Heart right ventricle (tissue), 16 donors: ENCODE results near the gene TBC1D30. TPM values are rescaled to one million over a fixed set of nuclear protein-coding genes. Genes with fewer than 3 reads are reported as not detected.

ENCODE experiments used
- ATAC-seq, 8 donors: fragments of 200-7000 bp; cut with Tn5 transposase; one replicate each; pipeline ENCODE4 v1.9.1; 2020; ENCODE audit warnings: mild to moderate bottlenecking in 8 of 8, moderate library complexity in 8 of 8, moderate number of reproducible peaks in 1 of 8
- DNase-seq, 2 donors: peaks; one replicate each; pipeline ENCODE4 v3.0.0-alpha.2; 2020
- H3K27ac ChIP-seq, 10 donors: fragments of 200-600 bp; sonication (generic) in 2 of 10; one replicate each; pipeline versions ENCODE4 v1.5.0 to v1.8.0; 2020 to 2022; ENCODE audit warnings: mild to moderate bottlenecking in 3 of 10
- H3K27me3 ChIP-seq, 7 donors: fragments of 200-600 bp; one replicate each; pipeline ENCODE4 v1.8.0; 2021 to 2022; ENCODE audit warnings: mild to moderate bottlenecking in 2 of 7
- H3K36me3 ChIP-seq, 9 donors: fragments of 200-600 bp; sonication (generic) in 1 of 9; one replicate each; pipeline versions ENCODE4 v1.5.0 to v1.8.0; 2020 to 2022; ENCODE audit warnings: mild to moderate bottlenecking in 2 of 9
- H3K4me1 ChIP-seq, 9 donors: fragments of 200-600 bp; sonication (generic) in 1 of 9; one replicate each; pipeline versions ENCODE4 v1.5.0 to v1.8.0; 2020 to 2022; ENCODE audit warnings: mild to moderate bottlenecking in 4 of 9
- H3K4me3 ChIP-seq, 10 donors: fragments of 200-600 bp; sonication (generic) in 2 of 10; one replicate each; pipeline versions ENCODE4 v1.5.0 to v1.8.0; 2020 to 2022; ENCODE audit warnings: mild to moderate bottlenecking in 7 of 10, moderate library complexity in 2 of 10
- H3K9me3 ChIP-seq, 11 donors: fragments of 200-600 bp in 10 of 11; sonication (generic) in 2 of 11; one replicate each; pipeline versions ENCODE4 v1.5.0 to v1.8.0; 2013 to 2022; ENCODE audit warnings: mild to moderate bottlenecking in 2 of 11, control low read depth in 1 of 11, moderate library complexity in 1 of 11
- CTCF ChIP-seq, 9 donors: fragments of 200-600 bp; sonication (generic) in 2 of 9; IDR thresholded peaks; one replicate each; pipeline versions ENCODE4 v1.5.0 to v1.8.0; 2021 to 2022; ENCODE audit warnings: antibody characterized with exemption in 9 of 9, mild to moderate bottlenecking in 5 of 9, moderate library complexity in 1 of 9
- WGBS, 2 donors: extraction: QIAGEN DNeasy Blood & Tissue Kit; methylation state at CpG; one replicate each; pipeline ENCODE4 v1.1.7; 2013; ENCODE audit warnings: inconsistent platforms in 1 of 2; 5-methylcytosine and 5-hydroxymethylcytosine counted together
- intact Hi-C, 10 donors: fragments of 100-400 bp; cut with DNase I; formaldehyde crosslinking; loops; one replicate each; pipeline versions ENCODE4 v1.11.1 to v1.14.2; 2022
- polyA plus RNA-seq, 2 donors: library from polyadenylated mRNA; stranded (reverse); fragments of 200-250 nt; gene quantifications; one replicate each; pipeline ENCODE4 v1.2.3, GENCODE V29; 2013
- total RNA-seq, 10 donors: library from RNA; stranded (reverse); fragmentation: NEBNext Ultra II Directional in 3 of 10; extraction: Animal tissue kit (Norgen Biotek cat#: 25700) in 3 of 10; gene quantifications; one replicate each; pipeline versions ENCODE4 v1.2.1 to v1.2.4, GENCODE V29; 2021 to 2023
- donor health status: Arrhythmogenic right ventricular cardiomyopathy.
- donor health status: ischemic (EF 13 %, LVEDD 7.1; RV severe dilation, severe dysfunction).
- donor health status: healthy with polysubstance abuse.
- donor health status: DM: no; HTN: yes; CAD: no.
- donor health status: DM: no; HTN: no; CAD: no.
- donor health status: ischemic (EF 25% LVEDD 6.9; RV normal size, moderate dysfunction).
- donor health status: ischemic (EF 25% LVEDD 5.7; RV mildly dilated, moderate dysfunction).
- donor health status: healthy.
- donor health status: DM: yes; HTN: yes; CAD: no.
- donor health status: Ischemic cardiomyopathy.
- donor health status: ischemic (EF 35%, LVEDD 5.7; RV mildly dilated, moderate dysfunction).
- donor health status: nonischemic (EF 11% LVEDD 7.7; RV severe dilation, severe dysfunction).
- donor health status: DM: yes; HTN: yes; CAD: no.
- donor health status: PGD.
- donor health status: ischemic (EF 29% LVEDD 5.4; RV normal size, mild dysfunction).
- donor health status: nonischemic (EF 23%, LVEDD 6.1; RV moderate dilation, normal function).

TBC1D30 gene
- total and polyA plus RNA-seq, 12 donors = 0.36 to 2.4 (median 0.66) TPM

DNA sequence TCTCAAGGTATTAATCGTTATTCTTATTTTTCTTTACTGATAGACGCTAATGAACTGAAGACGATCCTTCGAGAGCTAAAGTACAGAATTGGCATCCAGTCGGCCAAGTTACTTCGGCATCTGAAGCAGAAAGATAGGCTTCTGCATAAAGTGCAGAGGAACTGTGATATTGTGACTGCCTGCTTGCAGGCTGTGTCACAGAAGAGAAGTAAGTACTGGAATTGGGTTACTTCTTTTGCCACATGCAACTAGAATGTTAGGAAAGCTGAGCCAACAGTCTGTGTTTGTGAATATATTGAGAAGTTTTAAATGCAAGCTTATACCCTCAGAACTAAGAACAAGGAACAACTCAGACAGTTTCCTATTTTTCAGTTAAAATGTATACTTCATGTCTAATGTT is 38.6 kb upstream of the TBC1D30 start:
- intact Hi-C loops = no loop called here
- TF ChIP-seq CTCF (IDR thresholded peaks at IDR 0.05) = no peak
- Histone ChIP-seq H3K27ac (no peak overlapping the region), H3K9me3 (no peaks in the 10 kb centered on the region), H3K27me3 (peaks cover 0 to 37% (median 22%) of the 10 kb centered on the region in 7 donors), H3K4me1 (peaks cover 0 to 21% (median 14%) of the 10 kb centered on the region in 9 donors), H3K4me3 (no peak overlapping the region), H3K36me3 (no peaks in the 10 kb centered on the region)
- ATAC-seq (no peak), DNase-seq (no peak)
- 87 to 89% methylated on average over 6 of the region's 6 CpGs for WGBS, 2 donors

DNA sequence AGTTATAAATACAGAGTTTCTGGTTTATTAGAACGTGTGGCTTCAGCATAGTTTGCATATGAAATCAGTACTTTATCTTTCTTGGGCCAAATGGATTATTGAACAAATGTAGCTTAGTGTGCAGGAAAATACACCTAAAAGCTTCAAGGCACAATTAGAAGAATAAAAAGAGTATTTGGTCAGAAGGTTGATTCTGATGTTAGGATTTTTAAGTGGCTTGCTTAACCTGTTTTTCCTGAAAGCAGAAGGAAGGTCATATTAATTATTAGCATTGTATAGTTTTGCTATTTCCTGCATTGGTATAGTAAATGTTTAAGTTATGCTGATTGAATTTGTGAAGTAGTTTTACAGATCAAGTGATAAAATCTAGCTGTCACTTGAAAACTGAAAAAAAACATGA is 34.3 kb upstream of the TBC1D30 start:
- peaks cover 0 to 9% (median 0%) of the 10 kb centered on the region in 7 donors for H3K27me3 ChIP-seq
- no peaks in the 10 kb centered on the region for H3K36me3 ChIP-seq
- no peaks in the 10 kb centered on the region for H3K4me1 ChIP-seq
- WGBS, 2 donors = 71 to 76% methylated on average over 1 of the region's 1 CpG
- no peak for TF ChIP-seq CTCF (IDR thresholded peaks at IDR 0.05)
- ATAC-seq = no peak
- H3K27ac ChIP-seq = no peak overlapping the region
- H3K4me3 ChIP-seq = no peak overlapping the region
- intact Hi-C loops = no loop called here
- H3K9me3 ChIP-seq = peaks cover 0 to 12% (median 0%) of the 10 kb centered on the region in 11 donors
- no peak for DNase-seq

DNA sequence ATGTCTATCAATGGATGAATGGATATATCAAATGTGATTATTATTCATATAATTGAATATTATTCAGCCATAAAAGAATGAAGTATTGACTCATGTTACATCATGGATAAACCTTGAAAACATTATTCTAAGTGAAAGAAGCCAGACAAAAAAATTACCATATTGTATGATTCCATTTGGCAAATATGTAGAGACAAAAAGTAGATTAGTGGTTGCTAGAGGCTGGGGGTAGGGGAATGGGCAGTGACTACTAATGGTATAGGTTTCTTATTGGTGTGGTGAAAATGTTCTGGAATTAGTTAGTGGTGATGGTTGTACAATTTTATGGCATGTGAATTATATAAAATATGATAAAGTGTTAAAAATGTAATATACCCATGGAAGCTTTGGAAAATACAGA is 33.4 kb upstream of the TBC1D30 start:
- Histone ChIP-seq H3K9me3 (peaks cover 0 to 12% (median 0%) of the 10 kb centered on the region in 11 donors), H3K27ac (no peak overlapping the region), H3K4me3 (no peak overlapping the region), H3K27me3 (peaks cover 0 to 3% (median 0%) of the 10 kb centered on the region in 7 donors), H3K36me3 (no peaks in the 10 kb centered on the region), H3K4me1 (peaks cover 0 to 3% (median 0%) of the 10 kb centered on the region in 9 donors)
- intact Hi-C loops = no loop called here
- DNase-seq (no peak), ATAC-seq (no peak)
- no peak for TF ChIP-seq CTCF (IDR thresholded peaks at IDR 0.05)

DNA sequence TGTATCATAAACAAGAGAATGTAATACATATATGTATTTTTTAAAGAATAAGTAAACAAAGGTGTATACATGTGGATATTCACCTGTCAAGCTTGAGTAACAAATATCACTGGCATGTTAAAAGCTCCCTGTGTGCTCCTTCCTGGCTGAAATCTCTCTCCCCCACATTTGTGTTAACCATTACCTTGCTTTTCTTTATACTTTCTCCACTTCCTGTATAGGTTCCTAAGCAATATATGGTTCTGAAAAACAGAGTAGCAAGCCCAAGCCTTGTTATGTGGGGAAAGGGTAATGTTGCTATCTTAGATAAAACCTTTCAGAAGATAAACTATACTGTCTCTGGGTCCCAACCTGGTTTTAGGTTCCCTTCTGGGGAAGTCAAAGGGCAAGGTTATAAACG is 32.3 kb upstream of the TBC1D30 start:
- H3K9me3 ChIP-seq = peaks cover 0 to 12% (median 0%) of the 10 kb centered on the region in 11 donors
- no peaks in the 10 kb centered on the region for H3K36me3 ChIP-seq
- H3K27me3 ChIP-seq = no peaks in the 10 kb centered on the region
- H3K4me1 ChIP-seq = peaks cover 0 to 9% (median 0%) of the 10 kb centered on the region in 9 donors
- intact Hi-C loops = no loop called here
- H3K27ac ChIP-seq = no peak overlapping the region
- DNase-seq (no peak), ATAC-seq (no peak)
- TF ChIP-seq CTCF (IDR thresholded peaks at IDR 0.05) = no peak
- WGBS, 2 donors = 80 to 84% methylated on average over 1 of the region's 1 CpG
- H3K4me3 ChIP-seq = no peak overlapping the region
